ENCODE data around the gene ARRDC4. TPM values are rescaled to one million over a fixed set of nuclear protein-coding genes. Genes with fewer than 3 reads are reported as not detected.

The ARRDC4 gene
- total RNA-seq, 1 experiment from 2014 or later = 6.9 TPM

- DNase-seq = no peak
- H3K4me1 ChIP-seq (replicated peaks; ENCODE audit: insufficient read depth) = no peaks in the 10 kb centered on the region
- POLR2A ChIA-PET (ENCODE audit: unreplicated experiment) = no interaction called here
- TF ChIP-seq EZH2 (IDR thresholded peaks at IDR 0.05; ENCODE audit: low read depth) (no peak), CTCF (conservative IDR thresholded peaks at IDR 0.05) (no peak)
- CTCF ChIA-PET = no interaction called here
- H3K36me3 ChIP-seq (ENCODE audit: low read depth) = no peaks in the 10 kb centered on the region
- no peaks in the 10 kb centered on the region for H3K27me3 ChIP-seq (ENCODE audit: insufficient read depth, low read depth)
- peaks cover 7% of the 10 kb centered on the region; the same call in 1 of the 2 replicates for H3F3A ChIP-seq (ENCODE audit: insufficient read depth, low read depth)
- no peaks in the 10 kb centered on the region for H3K9me3 ChIP-seq (ENCODE audit: insufficient read depth, low read depth)
- no peaks in the 10 kb centered on the region for H4K20me1 ChIP-seq (ENCODE audit: insufficient read depth)
- intact Hi-C loops (cut with micrococcal nuclease; ENCODE audit: unreplicated experiment) = no loop called here
- H2AFZ ChIP-seq = no peak overlapping the region
- H3K4me3 ChIP-seq = no peak overlapping the region
- no peaks in the 10 kb centered on the region for H3K79me2 ChIP-seq (ENCODE audit: low read depth)
- H3K27ac ChIP-seq = no peak overlapping the region
- H3K9me2 ChIP-seq (ENCODE audit: insufficient read depth) = no peaks in the 10 kb centered on the region; the same call in 1 of the 2 replicates
- no TSS peak for BruUV-seq (replicated peaks)
- no peak overlapping the region for H3K4me2 ChIP-seq
Observed at GRCh38 chr15:98002866-98003265, 42.4 kb downstream of the ARRDC4 start.

- Histone ChIP-seq H4K20me1 (ENCODE audit: insufficient read depth) (no peaks in the 10 kb centered on the region), H3K36me3 (ENCODE audit: low read depth) (no peaks in the 10 kb centered on the region), H3K9me2 (ENCODE audit: insufficient read depth) (no peaks in the 10 kb centered on the region; the same call in 1 of the 2 replicates), H3K79me2 (ENCODE audit: low read depth) (no peaks in the 10 kb centered on the region), H3F3A (ENCODE audit: insufficient read depth, low read depth) (peaks cover 7% of the 10 kb centered on the region; the same call in 1 of the 2 replicates), H3K27ac (no peak overlapping the region), H2AFZ (no peak overlapping the region), H3K9me3 (ENCODE audit: insufficient read depth, low read depth) (no peaks in the 10 kb centered on the region), H3K4me2 (no peak overlapping the region), H3K4me1 (replicated peaks; ENCODE audit: insufficient read depth) (no peaks in the 10 kb centered on the region), H3K27me3 (ENCODE audit: insufficient read depth, low read depth) (0 out of 2 replicates have a peak, but pooled peaks cover 2% of the 10 kb centered on the region), H3K4me3 (no peak overlapping the region)
- no peak for TF ChIP-seq EZH2 (IDR thresholded peaks at IDR 0.05; ENCODE audit: low read depth)
- TF ChIP-seq CTCF (conservative IDR thresholded peaks at IDR 0.05) = no peak
- BruUV-seq (replicated peaks) = no TSS peak
- CTCF ChIA-PET = no interaction called here
- POLR2A ChIA-PET (ENCODE audit: unreplicated experiment) = interaction anchor here (0.7 kb wide), 1 partner anchor 25 kb away, joined by 4 read pairs; no protein-coding TSS in a partner anchor
- intact Hi-C loops (cut with micrococcal nuclease; ENCODE audit: unreplicated experiment) = no loop called here
- DNase-seq = peak; percentile 23 to 82
Observed at GRCh38 chr15:98003518-98003917, 43.0 kb downstream of the ARRDC4 start.

DNA sequence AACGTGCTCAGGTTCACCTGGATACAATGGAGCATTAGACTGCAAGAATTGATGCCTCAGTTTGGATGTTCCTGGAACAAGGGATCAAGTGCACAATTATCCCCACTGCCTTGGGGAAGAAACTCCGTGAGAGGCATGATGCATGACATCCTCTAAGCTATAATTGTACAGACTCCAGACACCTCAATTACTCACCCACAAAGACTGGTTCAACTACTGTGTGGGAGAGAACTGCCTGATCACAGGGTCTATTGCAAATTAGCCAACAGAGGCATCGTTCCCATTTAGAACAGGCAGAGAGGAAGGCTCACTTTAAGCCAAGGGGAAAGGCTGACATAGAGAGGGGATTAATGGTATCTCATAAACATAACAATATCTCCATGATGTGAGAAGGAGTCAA, 43.5 kb downstream of the ARRDC4 start:
- intact Hi-C loops (cut with micrococcal nuclease; ENCODE audit: unreplicated experiment) = no loop called here
- Histone ChIP-seq H3K4me3 (no peak overlapping the region), H3K27me3 (ENCODE audit: insufficient read depth, low read depth) (0 out of 2 replicates have a peak, but pooled peaks cover 3% of the 10 kb centered on the region), H3K36me3 (ENCODE audit: low read depth) (no peaks in the 10 kb centered on the region), H3K4me1 (replicated peaks; ENCODE audit: insufficient read depth) (no peaks in the 10 kb centered on the region), H3F3A (ENCODE audit: insufficient read depth, low read depth) (peaks cover 7% of the 10 kb centered on the region; the same call in 1 of the 2 replicates), H3K79me2 (ENCODE audit: low read depth) (no peaks in the 10 kb centered on the region), H3K27ac (no peak overlapping the region), H3K9me3 (ENCODE audit: insufficient read depth, low read depth) (no peaks in the 10 kb centered on the region), H3K9me2 (ENCODE audit: insufficient read depth) (no peaks in the 10 kb centered on the region; the same call in 1 of the 2 replicates), H2AFZ (no peak overlapping the region), H3K4me2 (no peak overlapping the region), H4K20me1 (ENCODE audit: insufficient read depth) (no peaks in the 10 kb centered on the region)
- DNase-seq = no peak
- TF ChIP-seq CTCF (conservative IDR thresholded peaks at IDR 0.05) = no peak
- no peak for TF ChIP-seq EZH2 (IDR thresholded peaks at IDR 0.05; ENCODE audit: low read depth)
- ChIA-PET CTCF (no interaction called here), POLR2A (ENCODE audit: unreplicated experiment) (interaction anchor here (0.7 kb wide), 1 partner anchor 25 kb away, joined by 4 read pairs; no protein-coding TSS in a partner anchor)
- no TSS peak for BruUV-seq (replicated peaks)
